NCI-H345 treated with DMSO at 0.1 percent for 48 hours (cell line): ENCODE results near the gene PGAP2.
"Not testable (repeated sequence)": the region's sequence is repeated elsewhere in the genome, so short reads cannot be mapped to it uniquely, and the experiment has no call there.

Experiments used
- DNase-seq: peaks from one replicate; lab custom pipeline; 2025; ENCODE audit not compliant: unreplicated experiment; lab: John Stamatoyannopoulos, UW

The PGAP2 gene

DNA sequence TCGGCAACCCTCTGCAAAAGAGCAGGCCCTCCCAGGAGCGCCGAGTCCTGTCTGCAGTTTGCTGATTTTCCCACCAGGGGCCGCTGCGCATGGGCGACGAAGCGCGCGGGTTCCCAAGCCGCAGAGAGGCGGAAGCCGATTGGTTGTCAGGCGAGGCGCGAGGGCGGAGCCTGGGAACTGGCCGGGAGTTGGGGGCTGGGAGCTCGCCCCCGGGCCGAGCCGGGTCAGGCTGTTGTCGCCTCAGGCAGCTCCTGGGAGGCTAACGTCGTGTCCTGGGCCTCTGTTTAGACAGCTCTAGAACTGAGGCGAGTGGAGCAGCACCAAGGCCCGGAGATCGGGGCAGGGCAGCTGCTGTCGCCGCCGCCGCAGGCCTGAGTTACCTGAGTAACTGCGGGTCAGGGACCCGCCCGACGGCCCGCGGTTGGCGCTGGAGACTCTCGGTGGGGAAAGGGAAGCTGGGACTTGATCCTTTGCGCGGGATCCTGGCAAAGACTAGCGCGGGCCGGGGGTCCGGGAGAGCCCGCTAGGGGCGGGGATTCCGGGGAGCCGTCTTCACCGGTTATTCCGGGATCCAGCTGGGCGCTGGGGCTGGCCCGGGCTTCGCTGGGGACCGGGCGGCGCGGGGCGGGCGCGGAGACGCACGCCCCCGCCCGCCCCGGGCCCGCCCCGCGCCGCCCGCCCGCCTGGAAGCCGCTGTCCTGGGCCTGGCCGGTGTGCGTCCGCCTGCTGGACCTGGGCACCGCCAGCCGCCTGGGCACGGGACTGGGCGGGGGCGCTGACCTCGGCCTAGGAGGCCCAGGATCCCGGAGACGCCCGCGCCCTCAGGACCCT, 46.8 kb downstream of the PGAP2 start, which contains the start of gene STIM1:
STIM1 (plus strand) TSS at position 688 of the 831 bp plus-strand sequence. CDS start 607 bp downstream, outside the sequence.
- DNase-seq: peak; percentile 80

- DNase-seq: peak; percentile 24
These were observed 47.6 kb downstream of the PGAP2 start for GRCh38 chr11:3855808-3856491.

DNA sequence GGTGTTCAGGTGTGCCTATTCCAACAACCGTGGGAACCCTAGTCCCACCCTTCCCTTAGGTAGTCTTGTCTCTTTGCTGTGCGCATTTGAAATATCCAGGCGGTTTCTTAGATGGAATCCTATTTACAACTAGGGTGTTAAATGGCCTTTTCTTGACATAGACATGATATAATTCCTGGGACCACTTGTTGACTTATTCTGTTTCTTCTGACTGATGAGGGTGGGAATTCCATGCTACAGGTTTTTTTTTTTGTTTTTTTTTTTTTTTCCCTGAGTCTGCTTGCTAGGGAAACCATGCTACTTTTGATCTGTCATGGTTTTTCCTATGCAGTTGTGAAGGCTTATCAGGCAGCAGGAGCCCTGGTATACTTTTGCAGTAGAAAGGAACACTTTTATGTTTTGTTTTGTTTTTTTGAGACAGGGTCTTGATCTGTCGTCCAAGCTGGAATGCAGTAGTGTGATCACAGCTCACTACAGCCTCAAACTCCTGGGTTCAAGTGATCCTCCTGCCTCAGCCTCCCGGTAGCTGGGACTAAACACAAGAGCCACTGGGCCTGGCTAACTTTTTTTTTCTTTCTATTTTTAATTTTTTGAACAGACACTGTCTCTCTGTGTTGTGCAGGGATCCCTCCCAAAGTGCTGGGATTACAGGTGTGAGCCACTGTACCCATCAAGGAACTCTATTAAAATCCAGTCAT, 48.6 kb downstream of the PGAP2 start:
- no peak for DNase-seq

DNA sequence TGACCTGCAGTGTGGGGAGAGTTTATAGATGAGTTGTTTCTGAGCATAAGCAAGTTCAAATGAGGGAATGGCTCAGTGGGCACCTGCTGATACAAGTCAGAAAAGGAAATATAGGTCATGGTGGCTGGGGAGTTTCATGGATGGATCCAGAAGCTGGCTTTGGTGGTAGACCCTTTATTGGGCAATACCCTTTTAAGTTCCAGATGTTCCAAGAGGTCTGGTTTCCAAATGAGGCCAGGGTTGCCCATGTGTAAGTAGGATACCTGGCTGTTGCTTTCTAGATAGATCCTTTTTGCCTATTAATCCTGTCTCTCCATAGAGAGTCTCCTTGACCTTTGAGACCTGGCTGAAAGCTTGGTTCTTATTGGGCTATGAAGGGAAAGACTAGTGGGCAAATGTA, 49.3 kb downstream of the PGAP2 start:
- DNase-seq: no peak

DNA sequence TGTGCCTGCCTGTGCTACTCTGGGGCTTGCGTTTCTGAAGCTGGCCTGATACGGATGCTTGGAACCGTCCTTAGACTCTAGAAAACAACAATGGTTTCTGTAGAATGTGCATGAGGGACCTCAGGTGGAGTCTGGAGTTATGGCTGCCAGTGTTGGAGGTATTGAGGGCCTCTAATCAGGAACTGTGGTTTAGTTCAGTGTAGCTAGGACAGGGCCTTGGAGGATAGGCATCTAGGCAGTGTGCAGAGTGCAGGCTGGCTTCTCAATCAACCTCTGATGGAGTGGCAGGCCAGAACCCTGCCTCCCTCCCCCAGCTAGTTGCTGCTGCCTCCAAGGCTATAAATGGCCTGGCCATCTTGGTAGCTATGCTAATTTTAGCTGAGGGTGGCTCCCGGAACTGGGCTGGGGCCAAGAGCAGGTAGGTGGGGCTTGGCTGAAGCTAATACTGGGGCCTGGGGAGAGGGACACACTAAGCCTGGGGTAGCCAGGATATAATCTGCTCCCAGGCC, 51.1 kb downstream of the PGAP2 start:
- no peak for DNase-seq

GRCh38 chr11:3860375-3860774, 52.0 kb downstream of the PGAP2 start:
- no peak for DNase-seq

- DNase-seq: not testable (repeated sequence)
These were observed 52.6 kb downstream of the PGAP2 start for GRCh38 chr11:3860898-3861393.

DNA sequence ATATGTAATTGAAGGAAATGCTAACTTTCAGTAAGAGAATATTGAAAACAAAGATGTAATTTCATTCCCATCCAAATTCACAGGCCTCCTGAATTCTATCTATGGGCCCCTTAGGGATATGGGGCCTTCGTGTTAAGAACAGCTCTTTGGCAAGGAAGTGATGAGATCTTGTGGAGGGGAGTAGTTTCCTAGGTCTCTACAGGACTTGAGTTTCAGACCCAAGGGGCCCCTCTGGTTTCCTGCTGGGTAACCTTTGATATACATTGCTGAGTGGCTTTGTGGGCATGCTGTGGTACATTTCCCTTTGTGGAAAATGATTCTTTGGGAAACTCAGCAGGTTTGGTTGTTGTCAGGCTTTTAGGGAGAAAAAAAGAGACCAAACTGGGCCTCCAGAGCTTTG, 53.3 kb downstream of the PGAP2 start:
- no peak for DNase-seq

DNA sequence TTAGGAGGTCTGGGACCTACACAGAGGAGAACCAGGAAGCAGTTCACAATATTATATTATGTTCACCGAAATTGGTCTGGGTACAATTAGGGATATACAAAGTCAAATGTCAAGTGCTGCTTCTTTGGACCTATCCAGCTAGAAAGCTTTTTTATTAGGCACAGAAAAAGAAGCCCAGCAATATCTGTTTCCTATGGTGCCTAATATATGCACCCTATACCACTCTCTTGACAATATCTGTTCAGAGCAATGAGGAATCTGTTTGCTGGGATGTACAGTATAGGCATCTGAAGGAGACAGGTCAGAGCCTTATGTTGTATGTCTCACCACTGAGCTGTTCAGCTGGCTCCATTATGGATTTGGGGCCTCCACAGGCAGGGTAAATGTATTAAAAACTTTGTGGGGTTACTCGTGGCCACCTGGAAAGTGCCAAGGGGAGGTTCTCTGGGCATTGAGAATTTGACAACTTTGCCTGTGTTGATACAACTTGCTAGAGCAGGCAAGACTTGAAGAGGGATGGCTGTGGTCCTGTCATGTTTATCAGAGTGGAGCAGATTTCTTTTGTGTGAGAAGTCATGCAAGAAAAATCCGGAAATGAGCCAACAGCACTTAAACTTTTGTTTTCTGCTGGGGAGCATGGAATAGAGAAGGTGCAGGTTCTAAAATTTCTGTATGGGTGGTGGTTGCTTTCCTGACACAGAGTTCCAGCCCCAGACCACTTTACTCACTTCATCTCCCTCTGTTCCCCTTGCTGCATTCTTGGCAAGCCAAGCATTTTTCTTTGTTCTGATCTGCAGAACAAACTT, 57.2 kb downstream of the PGAP2 start:
- no peak for DNase-seq

GRCh38 chr11:3866206-3866605, 57.8 kb downstream of the PGAP2 start:
- DNase-seq: no peak

DNA sequence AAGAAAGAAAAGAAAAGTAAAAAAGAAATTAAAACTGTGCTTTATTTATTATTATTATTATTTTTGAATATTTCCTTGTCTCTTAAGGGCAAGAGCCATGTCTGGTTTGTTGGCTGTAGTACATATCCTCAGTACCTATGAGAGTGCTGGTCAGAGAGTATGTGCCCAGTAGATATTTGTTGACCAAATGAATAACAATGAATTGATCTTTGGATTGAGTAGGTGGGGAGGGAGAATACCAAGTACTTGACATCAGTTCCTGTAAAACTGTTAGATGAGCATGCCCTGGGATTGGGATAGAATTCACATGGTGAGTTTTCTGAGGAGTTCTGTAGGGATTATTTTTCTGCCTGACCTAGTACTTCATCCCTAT, 58.5 kb downstream of the PGAP2 start:
- DNase-seq: no peak

DNA sequence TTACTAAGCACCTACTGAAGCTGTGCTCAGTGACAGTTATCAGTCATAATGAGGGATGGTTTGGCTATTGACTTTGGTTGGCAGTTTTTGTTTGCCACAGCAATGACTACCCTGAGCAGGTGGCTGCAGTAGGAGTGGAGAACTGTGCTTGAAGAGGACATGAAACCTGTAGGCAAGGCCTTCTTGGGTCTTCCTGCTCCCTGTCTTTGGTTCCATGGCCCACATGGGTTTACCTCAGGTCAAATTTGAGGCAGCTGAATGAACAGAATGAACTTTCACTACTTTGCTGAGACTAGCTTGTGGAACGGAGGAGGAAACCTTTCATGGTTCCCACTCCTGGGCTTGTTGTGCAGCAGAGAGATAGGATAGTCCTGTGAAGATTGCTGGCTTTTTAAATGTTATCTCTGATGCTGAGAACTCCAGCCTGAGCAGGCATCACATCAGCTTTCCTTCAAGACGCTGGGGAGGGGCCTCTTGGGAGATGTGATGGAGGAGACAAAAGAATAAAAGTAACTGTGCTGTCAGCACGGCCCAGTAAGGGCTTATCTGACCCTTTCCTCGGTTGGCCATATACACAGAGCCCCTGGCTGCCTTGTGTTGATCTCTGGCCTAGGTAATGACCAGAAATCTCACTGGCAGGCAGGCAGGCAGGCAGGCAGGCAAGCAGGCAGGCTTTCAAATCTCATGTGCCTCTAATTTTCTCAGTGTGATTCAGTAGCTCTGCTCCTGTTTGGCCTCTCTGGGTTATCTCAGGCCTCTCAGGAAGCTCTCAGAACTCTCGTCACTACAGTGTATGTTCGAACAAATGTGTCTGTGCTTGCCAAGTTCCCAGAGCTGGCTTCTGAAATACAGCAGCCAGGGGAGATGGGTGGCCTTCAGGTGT, 59.1 kb downstream of the PGAP2 start:
- DNase-seq: no peak

- no peak for DNase-seq
These were observed 65.5 kb downstream of the PGAP2 start for GRCh38 chr11:3873712-3874349.
